Activated CD4-positive, alpha-beta memory T cell treated with anti-CD3 and anti-CD28 coated beads for 36 hours (primary cell): ENCODE results near the gene ENTPD8. TPM values are rescaled to one million over a fixed set of nuclear protein-coding genes. Genes with fewer than 3 reads are reported as not detected.

Source experiments
- CTCF ChIA-PET: fragments of 350-600 bp; sonication (Branson Sonifier 250); formaldehyde crosslinking; loops from one replicate; lab custom pipeline; 2021; ENCODE audit warnings: antibody characterized with exemption, inconsistent platforms; lab: Charles Lee
- POLR2A ChIA-PET: fragments of 350-600 bp; sonication (Branson Sonifier 250); formaldehyde crosslinking; loops from one replicate; lab custom pipeline; 2021; ENCODE audit warnings: antibody characterized with exemption; lab: Charles Lee
- DNase-seq: peaks from one replicate; pipeline ENCODE4 v3.0.0-alpha.2; 2020
- H3K27ac Mint-ChIP-seq: one replicate; pipeline ENCODE4 v1.8.0; 2021; ENCODE audit warnings: mixed read lengths
- H3K27me3 Mint-ChIP-seq: one replicate; pipeline ENCODE4 v1.8.0; 2021; ENCODE audit warnings: mixed read lengths
- H3K36me3 Mint-ChIP-seq: one replicate; pipeline ENCODE4 v1.8.0; 2021; ENCODE audit warnings: mixed read lengths
- H3K4me1 Mint-ChIP-seq: one replicate; pipeline ENCODE4 v1.8.0; 2021; ENCODE audit warnings: low read depth, mixed read lengths
- H3K4me3 Mint-ChIP-seq: one replicate; pipeline ENCODE4 v1.8.0; 2021; ENCODE audit warnings: mild to moderate bottlenecking, mixed read lengths
- H3K9me3 Mint-ChIP-seq: one replicate; pipeline ENCODE4 v1.8.0; 2021; ENCODE audit warnings: mixed read lengths
- intact Hi-C: fragments of 100-400 bp; cut with micrococcal nuclease; formaldehyde crosslinking; loops from one replicate; pipeline ENCODE4 v1.15.1; 2023
- total RNA-seq, 2 experiments: library from RNA; stranded (reverse); gene quantifications; one replicate each; pipeline ENCODE4 v1.2.3, GENCODE V29; 2021

ENTPD8 gene
- total RNA-seq, 2 experiments from 2014 or later, result not detected

DNA sequence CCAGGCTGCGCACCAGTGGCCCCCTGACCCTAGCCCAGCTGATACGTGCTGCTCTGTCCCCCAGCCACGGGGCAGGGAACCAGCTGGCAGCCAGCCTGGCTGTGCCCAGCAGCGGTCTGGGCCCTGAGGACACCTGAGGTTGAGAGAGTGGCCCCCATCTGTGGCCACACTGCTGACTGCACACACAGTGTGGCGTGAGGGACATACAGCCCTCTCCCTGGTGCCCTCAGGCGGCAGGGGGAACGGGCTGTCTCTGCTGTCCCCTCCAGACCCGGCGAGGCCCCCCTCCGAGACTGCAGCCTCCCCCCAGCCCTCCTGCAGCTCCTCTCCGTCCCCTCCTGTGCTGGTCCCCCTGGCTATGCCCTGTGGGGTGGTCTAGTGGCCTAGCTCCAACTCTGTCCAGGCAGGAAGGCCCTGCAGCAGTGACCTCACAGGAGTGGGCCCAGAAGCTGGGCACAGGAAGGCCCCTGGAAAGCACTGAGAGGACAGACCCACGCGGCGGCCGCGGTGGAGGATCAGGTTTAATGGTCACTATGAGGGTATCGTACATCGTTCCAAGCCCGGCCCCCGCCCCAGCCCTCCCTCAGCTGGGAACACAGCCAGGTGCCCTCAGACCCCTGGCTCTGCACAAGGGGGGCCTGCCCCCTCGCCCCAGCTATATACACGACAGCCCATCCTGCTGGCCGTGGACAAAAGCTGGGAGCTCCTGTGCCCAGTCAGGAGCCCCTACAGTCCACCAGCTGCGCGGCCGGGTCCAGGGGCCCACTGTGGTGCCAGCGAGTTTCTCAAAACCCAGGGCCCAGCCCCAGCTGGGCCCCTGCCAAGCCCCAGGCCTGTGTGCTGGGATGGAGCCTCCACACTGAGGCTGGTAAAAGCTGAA is 6.8 kb upstream of the ENTPD8 start:
- no peaks in the 10 kb centered on the region for H3K27me3 Mint-ChIP-seq
- intact Hi-C loops, result no loop called here
- H3K27ac Mint-ChIP-seq, result no peak overlapping the region
- CTCF ChIA-PET, result interaction anchor here (1.0 to 1.3 kb wide), 2 partner anchors 146 to 161 kb away, joined by 3 read pairs; partner anchors contain the start of gene NRARP
- H3K4me1 Mint-ChIP-seq, result peaks cover 14% of the 10 kb centered on the region
- peaks cover 5% of the 10 kb centered on the region for H3K36me3 Mint-ChIP-seq
- H3K4me3 Mint-ChIP-seq, result no peak overlapping the region
- POLR2A ChIA-PET, result no interaction called here
- no peak for DNase-seq
- H3K9me3 Mint-ChIP-seq, result no peaks in the 10 kb centered on the region

GRCh38 chr9:137446851-137447471 is 5.8 kb upstream of the ENTPD8 start:
- H3K4me3 Mint-ChIP-seq, result no peak overlapping the region
- H3K27me3 Mint-ChIP-seq, result peaks cover 2% of the 10 kb centered on the region
- POLR2A ChIA-PET, result interaction anchor here (1.0 kb wide), 1 partner anchor 15 kb away, joined by 3 read pairs; no protein-coding TSS in a partner anchor
- H3K36me3 Mint-ChIP-seq, result peaks cover 3% of the 10 kb centered on the region
- DNase-seq, result no peak
- intact Hi-C loops, result no loop called here
- no peaks in the 10 kb centered on the region for H3K9me3 Mint-ChIP-seq
- CTCF ChIA-PET, result interaction anchor here (0.7 to 0.9 kb wide), 3 partner anchors 24 to 160 kb away, joined by 4 to 5 read pairs (median 5); partner anchors contain the start of genes EXD3 and NOXA1
- H3K27ac Mint-ChIP-seq, result no peak overlapping the region
- H3K4me1 Mint-ChIP-seq, result peaks cover 11% of the 10 kb centered on the region

DNA sequence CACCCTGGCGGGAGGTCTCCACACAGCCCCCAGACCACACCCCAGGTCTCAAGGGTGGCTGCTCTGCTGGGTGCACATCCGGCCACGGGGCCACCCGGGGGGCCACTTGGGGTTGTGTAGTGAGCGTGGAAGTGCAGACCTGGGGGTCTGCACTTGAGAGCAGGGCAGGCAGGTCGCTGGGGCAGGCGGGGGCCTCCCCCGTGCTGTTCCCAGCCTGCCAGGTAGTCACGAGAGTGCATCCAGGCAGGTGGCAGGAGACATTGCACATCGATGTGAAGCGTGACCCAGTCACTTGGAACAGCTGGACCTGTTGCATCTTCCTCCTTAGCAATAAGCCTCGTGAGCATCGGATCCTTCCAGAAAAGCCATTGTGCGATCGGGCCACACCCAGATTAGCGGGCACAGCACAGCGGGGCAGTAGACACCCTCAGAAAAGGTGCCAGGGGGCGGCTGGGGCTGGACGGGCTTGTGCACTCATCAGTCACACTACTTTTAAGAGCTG is 4.8 kb upstream of the ENTPD8 start:
- Mint-ChIP-seq H3K27me3 (peaks cover 4% of the 10 kb centered on the region), H3K27ac (no peak overlapping the region), H3K4me3 (no peak overlapping the region), H3K36me3 (peaks cover 4% of the 10 kb centered on the region), H3K4me1 (peaks cover 13% of the 10 kb centered on the region), H3K9me3 (no peaks in the 10 kb centered on the region)
- ChIA-PET POLR2A (interaction anchor here (1.0 kb wide), 1 partner anchor 16 kb away, joined by 3 read pairs; no protein-coding TSS in a partner anchor), CTCF (interaction anchor here (0.6 to 2.4 kb wide), 9 partner anchors 13 to 203 kb away, joined by 3 to 8 read pairs (median 3); partner anchors contain the start of genes EXD3, NOXA1, NRARP and NSMF)
- intact Hi-C loops, result loop anchor here (2.0 kb wide), 1 partner anchor 23 kb away; the partner anchor contains the start of genes EXD3 and NOXA1
- no peak for DNase-seq

DNA sequence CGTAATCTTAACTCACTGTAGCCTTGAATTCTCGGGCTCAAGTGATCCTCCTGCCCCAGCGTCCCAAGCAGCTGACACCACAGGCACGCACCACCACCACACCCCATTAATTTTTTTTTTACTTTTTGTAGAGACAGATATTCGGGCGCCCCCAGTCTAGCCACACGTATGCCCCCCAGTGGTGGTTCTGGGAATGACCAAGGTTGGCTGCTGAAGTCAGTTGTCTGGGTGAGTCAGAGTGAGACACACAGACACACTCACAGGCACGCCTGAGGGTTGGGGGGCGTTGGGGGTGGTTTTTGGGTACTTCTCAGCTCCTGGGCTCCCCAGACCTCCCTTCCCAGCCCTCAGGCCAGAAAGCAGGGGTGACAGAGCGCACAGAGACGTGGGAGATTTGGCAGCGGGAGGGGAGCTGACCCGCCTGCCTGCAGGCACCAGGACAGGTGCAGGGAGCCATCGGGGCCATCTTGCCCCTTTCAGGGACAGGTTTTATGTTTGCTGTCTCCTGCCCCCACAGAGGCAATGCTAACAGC is 4.2 kb upstream of the ENTPD8 start:
- Mint-ChIP-seq H3K27me3 (peaks cover 4% of the 10 kb centered on the region), H3K27ac (no peak overlapping the region), H3K9me3 (no peaks in the 10 kb centered on the region), H3K4me1 (peaks cover 13% of the 10 kb centered on the region), H3K4me3 (no peak overlapping the region), H3K36me3 (peaks cover 4% of the 10 kb centered on the region)
- POLR2A ChIA-PET, result no interaction called here
- CTCF ChIA-PET, result interaction anchor here (0.6 to 2.4 kb wide), 8 partner anchors 14 to 774 kb away, joined by 3 to 8 read pairs (median 3); partner anchors contain the start of genes NRARP and NSMF
- intact Hi-C loops, result loop anchor here (2.0 kb wide), 1 partner anchor 23 kb away; the partner anchor contains the start of genes EXD3 and NOXA1
- peak; percentile 90 for DNase-seq

GRCh38 chr9:137444106-137444790 is 3.1 kb upstream of the ENTPD8 start:
- DNase-seq, result no peak
- Mint-ChIP-seq H3K9me3 (no peaks in the 10 kb centered on the region), H3K27ac (no peak overlapping the region), H3K27me3 (peaks cover 8% of the 10 kb centered on the region), H3K36me3 (peaks cover 1% of the 10 kb centered on the region), H3K4me1 (peaks cover 10% of the 10 kb centered on the region), H3K4me3 (no peak overlapping the region)
- POLR2A ChIA-PET, result no interaction called here
- intact Hi-C loops, result loop anchor here (2.0 kb wide), 1 partner anchor 21 kb away; the partner anchor contains the start of genes EXD3 and NOXA1
- CTCF ChIA-PET, result interaction anchor here (0.7 to 3.1 kb wide), 6 partner anchors 18 to 150 kb away, joined by 3 to 15 read pairs (median 5); partner anchors contain the start of genes EXD3, NOXA1 and NRARP

DNA sequence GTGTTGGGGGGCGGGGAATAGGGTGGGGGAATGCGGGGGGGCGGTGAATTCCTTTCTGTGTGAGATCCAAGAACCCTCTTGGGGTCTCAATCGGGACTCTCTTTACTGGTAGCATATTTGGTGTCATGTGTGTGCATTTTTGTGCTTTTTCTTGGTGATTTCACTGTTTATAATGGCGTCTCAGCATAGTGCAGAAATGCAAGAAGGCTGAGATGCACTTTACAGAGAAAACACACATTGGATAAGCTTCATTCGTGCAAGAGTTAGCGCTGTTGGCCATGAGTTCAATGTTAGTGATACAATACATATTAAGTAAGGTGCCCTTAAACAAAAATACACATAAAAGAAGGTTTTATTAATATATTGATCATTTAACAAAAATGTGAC is 771 bp upstream of the ENTPD8 start:
- Mint-ChIP-seq H3K27me3 (peaks cover 11% of the 10 kb centered on the region), H3K9me3 (no peaks in the 10 kb centered on the region), H3K4me3 (peak overlapping the region; percentile 47), H3K36me3 (peaks cover 1% of the 10 kb centered on the region), H3K27ac (no peak overlapping the region), H3K4me1 (peaks cover 10% of the 10 kb centered on the region)
- intact Hi-C loops, result no loop called here
- CTCF ChIA-PET, result interaction anchor here (1.0 to 3.1 kb wide), 2 partner anchors 19 to 109 kb away, joined by 3 to 15 read pairs; partner anchors contain the start of genes EXD3 and NOXA1
- no peak for DNase-seq
- POLR2A ChIA-PET, result no interaction called here

DNA sequence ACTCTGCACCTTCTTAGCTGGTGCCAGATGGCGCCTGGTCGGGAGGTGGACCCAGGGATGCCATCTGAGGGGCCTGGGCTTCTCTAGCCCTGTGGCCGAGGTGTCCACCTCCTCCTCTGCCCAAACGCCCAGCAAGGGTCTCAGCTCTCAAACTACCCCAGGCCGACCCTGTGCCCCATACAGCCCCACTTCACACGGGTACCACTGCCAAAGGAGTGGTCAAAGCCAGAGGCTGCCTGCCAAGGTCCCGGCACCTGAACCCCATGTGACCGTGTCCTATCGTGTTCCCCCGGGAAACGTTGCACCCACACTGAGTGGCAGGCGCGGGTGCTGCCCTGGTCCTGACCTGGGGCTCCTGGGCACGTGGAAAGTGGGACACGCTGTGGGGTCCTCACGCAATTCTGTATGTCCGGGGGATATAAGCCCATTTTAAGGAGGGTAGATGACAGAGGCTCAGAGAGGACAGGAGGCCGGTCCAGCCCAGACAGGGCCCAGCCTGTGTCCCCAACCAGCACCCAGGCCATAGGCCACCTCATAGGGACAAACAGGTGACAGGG is 1.9 kb downstream of the ENTPD8 start:
- Mint-ChIP-seq H3K27ac (no peak overlapping the region), H3K36me3 (peaks cover 1% of the 10 kb centered on the region), H3K9me3 (no peaks in the 10 kb centered on the region), H3K27me3 (peaks cover 11% of the 10 kb centered on the region), H3K4me3 (no peak overlapping the region), H3K4me1 (peaks cover 3% of the 10 kb centered on the region)
- POLR2A ChIA-PET, result interaction anchor here (0.6 kb wide), 1 partner anchor 11 kb away, joined by 3 read pairs; no protein-coding TSS in a partner anchor
- intact Hi-C loops, result no loop called here
- DNase-seq, result no peak
- CTCF ChIA-PET, result no interaction called here

GRCh38 chr9:137438591-137439157 is 2.5 kb downstream of the ENTPD8 start:
- H3K4me1 Mint-ChIP-seq, result peaks cover 3% of the 10 kb centered on the region
- ChIA-PET CTCF (no interaction called here), POLR2A (no interaction called here)
- H3K27me3 Mint-ChIP-seq, result peaks cover 11% of the 10 kb centered on the region
- H3K27ac Mint-ChIP-seq, result no peak overlapping the region
- peaks cover 1% of the 10 kb centered on the region for H3K36me3 Mint-ChIP-seq
- H3K9me3 Mint-ChIP-seq, result no peaks in the 10 kb centered on the region
- intact Hi-C loops, result no loop called here
- no peak for DNase-seq
- no peak overlapping the region for H3K4me3 Mint-ChIP-seq

- POLR2A ChIA-PET, result no interaction called here
- CTCF ChIA-PET, result no interaction called here
- no peak for DNase-seq
- Mint-ChIP-seq H3K27ac (no peak overlapping the region), H3K4me1 (peaks cover 3% of the 10 kb centered on the region), H3K4me3 (no peak overlapping the region), H3K9me3 (no peaks in the 10 kb centered on the region), H3K36me3 (peaks cover 1% of the 10 kb centered on the region), H3K27me3 (peaks cover 11% of the 10 kb centered on the region)
- intact Hi-C loops, result no loop called here
These were observed 3.2 kb downstream of the ENTPD8 start for GRCh38 chr9:137437691-137438590.
